Adrenal gland (tissue), 12 donors: Measurements from ENCODE around the gene VMO1. TPM values are rescaled to one million over a fixed set of nuclear protein-coding genes. Genes with fewer than 3 reads are reported as not detected.

ENCODE experiments used
- DNase-seq, 7 donors: peaks; one replicate each; pipeline ENCODE4 v3.0.0-alpha.2; 2019 to 2020
- H3K27ac ChIP-seq, 5 donors: fragments of 200-600 bp; sonication (generic) in 4 of 5; 1 replicate in 3 of 5; 2 replicates in 2 of 5; pipeline versions ENCODE4 v1.5.1 to v1.8.0; 2016 to 2020; ENCODE audit warnings: mild to moderate bottlenecking in 1 of 5
- H3K27me3 ChIP-seq: fragments of 200-600 bp; 2 replicates; pipeline ENCODE4 v1.8.0; 2021
- H3K36me3 ChIP-seq, 2 donors: fragments of 200-600 bp; replicated peaks in 1 of 2; 1 replicate in 1 of 2; 2 replicates in 1 of 2; pipeline versions ENCODE4 v1.5.1 to v1.8.0; 2018 to 2022
- H3K4me1 ChIP-seq, 2 donors: fragments of 200-600 bp; replicated peaks in 1 of 2; 1 replicate in 1 of 2; 2 replicates in 1 of 2; pipeline versions ENCODE4 v1.5.1 to v1.8.0; 2018 to 2021
- H3K4me3 ChIP-seq, 4 donors: fragments of 200-600 bp; sonication (generic) in 3 of 4; one replicate each; pipeline ENCODE4 v1.5.1; 2016 to 2018
- H3K9me3 ChIP-seq, 3 donors: fragments of 200-600 bp; sonication (generic) in 1 of 3; replicated peaks in 1 of 3; 1 replicate in 2 of 3; 2 replicates in 1 of 3; pipeline versions ENCODE4 v1.5.1 to v1.8.0; 2016 to 2021
- CTCF ChIP-seq, 6 experiments: fragments of 450-650 bp in 4 of 6; fragments of 200-600 bp in 2 of 6; sonication (generic) in 1 of 6; IDR thresholded peaks; 1 replicate in 5 of 6; 2 replicates in 1 of 6; pipeline versions ENCODE4 v1.5.1 to v1.8.0; 2016 to 2021; ENCODE audit warnings: antibody characterized with exemption in 6 of 6, mild to moderate bottlenecking in 2 of 6, moderate library complexity in 1 of 6
- POLR2A ChIP-seq, 2 donors: fragments of 450-650 bp; IDR thresholded peaks; one replicate each; pipeline ENCODE4 v1.6.1; 2017; ENCODE audit warnings: antibody characterized with exemption in 2 of 2, mild to moderate bottlenecking in 2 of 2, moderate library complexity in 1 of 2
- WGBS, 4 donors: extraction: QIAGEN DNeasy Blood & Tissue Kit in 2 of 4; methylation state at CpG; one replicate each; pipeline versions ENCODE4 v1.1.5 to v1.1.7; 2013 to 2017; 5-methylcytosine and 5-hydroxymethylcytosine counted together
- intact Hi-C, 2 donors: fragments of 100-400 bp; cut with DNase I; formaldehyde crosslinking; loops; one replicate each; pipeline versions ENCODE4 v1.14.1 to v1.15.0; 2022 to 2023
- polyA plus RNA-seq, 3 donors: library from polyadenylated mRNA; stranded (reverse); fragments of 200-250 nt in 2 of 3; fragments of 350-450 nt in 1 of 3; fragmentation: Illumina TruSeq in 1 of 3; extraction: RNeasy Lipid Tissue Mini Kit (QIAGEN cat#74804) in 1 of 3; gene quantifications; one replicate each; pipeline ENCODE4 v1.2.3, GENCODE V29; 2013 to 2014
- total RNA-seq, 9 donors: library from RNA; depleted of rRNA in 4 of 9; stranded (reverse); fragments of >200 nt in 4 of 9; fragments of 120-200 nt in 1 of 9; fragmentation: NEBNext Ultra II Directional in 1 of 9; extraction: Animal tissue kit (Norgen Biotek cat#: 25700) in 1 of 9; gene quantifications; one replicate each; pipeline versions ENCODE4 v1.1.0 to v1.2.4, GENCODE V29; 2013 to 2023
- donor health status: healthy with polysubstance abuse.
- donor health status: Bipolar disorder and iron deficiency.
- donor health status: DM: yes; HTN: yes; CAD: no.
- donor health status: DM: no; HTN: no; CAD: no.
- donor health status: DM: no; HTN: no; CAD: no.
- donor health status: DM: yes; HTN: yes; CAD: no.

The VMO1 gene
- total and polyA plus RNA-seq, 12 donors, result 0.50 to 9.6 (median 4.4) TPM; not detected in 1

GRCh38 chr17:4812690-4813089 is 26.5 kb upstream of the VMO1 start:
- intact Hi-C loops, result no loop called here
- no peak overlapping the region for H3K27ac ChIP-seq
- peaks cover 0 to 21% of the 10 kb centered on the region in 2 donors for H3K36me3 ChIP-seq
- H3K4me3 ChIP-seq, result no peak overlapping the region
- DNase-seq, result no peak
- H3K9me3 ChIP-seq, result no peaks in the 10 kb centered on the region
- TF ChIP-seq POLR2A (IDR thresholded peaks at IDR 0.05) (no peak), CTCF (IDR thresholded peaks at IDR 0.05) (no peak)
- no peaks in the 10 kb centered on the region for H3K27me3 ChIP-seq
- H3K4me1 ChIP-seq, result peaks cover 7 to 10% of the 10 kb centered on the region in 2 donors
- 87 to 93% (median 91%) methylated on average over 7 of the region's 7 CpGs for WGBS, 4 donors

- no peak overlapping the region for H3K27ac ChIP-seq
- no peak for DNase-seq
- WGBS, 4 donors, result 92 to 97% (median 95%) methylated on average over 11 to 12 of the region's 12 CpGs
- H3K4me3 ChIP-seq, result no peak overlapping the region
- intact Hi-C loops, result no loop called here
- H3K9me3 ChIP-seq, result no peaks in the 10 kb centered on the region
- peaks cover 0 to 12% of the 10 kb centered on the region in 2 donors for H3K36me3 ChIP-seq
- TF ChIP-seq CTCF (IDR thresholded peaks at IDR 0.05) (no peak), POLR2A (IDR thresholded peaks at IDR 0.05) (no peak)
- H3K27me3 ChIP-seq, result no peaks in the 10 kb centered on the region
- H3K4me1 ChIP-seq, result peaks cover 11 to 13% of the 10 kb centered on the region in 2 donors
Observed at GRCh38 chr17:4811471-4811870, 25.3 kb upstream of the VMO1 start.

- Histone ChIP-seq H3K9me3 (no peaks in the 10 kb centered on the region), H3K36me3 (peaks cover 0 to 6% of the 10 kb centered on the region in 2 donors), H3K27ac (no peak overlapping the region), H3K4me3 (no peak overlapping the region), H3K4me1 (peaks cover 11 to 19% of the 10 kb centered on the region in 2 donors), H3K27me3 (no peaks in the 10 kb centered on the region)
- 66 to 68% (median 67%) methylated on average over 13 of the region's 13 CpGs for WGBS, 4 donors
- peak in 1 of 7 donors; percentile 31 for DNase-seq
- TF ChIP-seq CTCF (IDR thresholded peaks at IDR 0.05) (no peak), POLR2A (IDR thresholded peaks at IDR 0.05) (no peak)
- intact Hi-C loops, result no loop called here
Observed at GRCh38 chr17:4810696-4811290, 24.6 kb upstream of the VMO1 start.

GRCh38 chr17:4808378-4808767 is 22.2 kb upstream of the VMO1 start:
- WGBS, 4 donors, result 38 to 56% (median 40%) methylated on average over 2 to 6 of the region's 6 CpGs
- no peak for TF ChIP-seq CTCF (IDR thresholded peaks at IDR 0.05)
- no peak for TF ChIP-seq POLR2A (IDR thresholded peaks at IDR 0.05)
- H3K9me3 ChIP-seq, result no peaks in the 10 kb centered on the region
- peaks cover 11 to 19% of the 10 kb centered on the region in 2 donors for H3K4me1 ChIP-seq
- H3K4me3 ChIP-seq, result no peak overlapping the region
- DNase-seq, result peak in 6 of 7 donors; percentile 60 to 81 (median 75)
- no peaks in the 10 kb centered on the region for H3K36me3 ChIP-seq
- intact Hi-C loops, result loop anchor here in 1 of 2 donors (5.0 kb wide), 1 partner anchor 74 kb away; no protein-coding TSS in a partner anchor
- no peak overlapping the region for H3K27ac ChIP-seq
- no peaks in the 10 kb centered on the region for H3K27me3 ChIP-seq
